ENCODE results near the gene ENHO. TPM values are rescaled to one million over a fixed set of nuclear protein-coding genes. Genes with fewer than 3 reads are reported as not detected.

Gene ENHO
- polyA plus RNA-seq, 1 donor (not counting 4 experiments of a cell fraction or from before 2014, with no cell fraction given) = not detected

DNA sequence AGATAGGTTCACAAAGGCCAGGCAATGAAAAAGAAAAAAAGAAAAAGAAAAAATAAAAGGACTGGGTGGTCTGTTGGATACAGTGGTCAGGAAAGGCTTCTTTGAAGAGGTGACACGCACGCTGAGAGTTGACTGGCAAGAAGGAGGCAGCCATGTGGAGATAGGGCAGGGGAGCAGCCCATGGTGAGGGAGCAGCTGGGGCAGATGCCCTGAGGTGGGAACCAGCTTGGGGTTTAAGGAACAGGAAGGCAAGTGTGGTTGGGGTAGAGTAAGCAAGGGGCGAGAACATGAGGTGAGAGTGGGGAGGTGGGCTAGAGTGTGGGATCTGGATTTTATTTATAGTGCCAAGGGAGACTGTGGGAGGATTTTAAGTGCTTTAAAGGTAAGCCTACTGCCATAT, 6.8 kb downstream of the ENHO start:
- Histone ChIP-seq H3K9me1 (ENCODE audit: control insufficient read depth, extremely low read depth, insufficient read depth, low read length) (no peaks in the 10 kb centered on the region), H3K4me3 (ENCODE audit: control insufficient read depth in 2 of 3, extremely low read depth in 1 of 3, insufficient read depth in 2 of 3, low read depth in 1 of 3, low read length in 3 of 3) (no peak overlapping the region), H3K79me2 (ENCODE audit: control insufficient read depth, insufficient read depth, low read length) (no peaks in the 10 kb centered on the region), H4K20me1 (ENCODE audit: control insufficient read depth, extremely low read depth, insufficient read depth, low read length) (no peaks in the 10 kb centered on the region), H3K9me3 (ENCODE audit: control insufficient read depth, low read depth, low read length) (no peaks in the 10 kb centered on the region), H3K9ac (ENCODE audit: control insufficient read depth, extremely low read depth, insufficient read depth, low read length) (no peak overlapping the region), H3K4me1 (ENCODE audit: control insufficient read depth, extremely low read depth, insufficient read depth, low read length) (no peaks in the 10 kb centered on the region), H3K36me3 (ENCODE audit: control insufficient read depth in 2 of 2, extremely low read depth in 1 of 2, insufficient read depth in 2 of 2, low read length in 2 of 2) (no peaks in the 10 kb centered on the region), H3K4me2 (ENCODE audit: control insufficient read depth, extremely low read depth, insufficient read depth, low read depth, low read length) (no peak overlapping the region), H3K27me3 (ENCODE audit: control insufficient read depth, extremely low read depth, insufficient read depth, low read length) (peaks cover 12% of the 10 kb centered on the region), H2AFZ (ENCODE audit: control insufficient read depth, low read length) (no peak overlapping the region), H3K27ac (ENCODE audit: control insufficient read depth, insufficient read depth, low read length) (no peak overlapping the region)
- TF ChIP-seq, protein P1, sequence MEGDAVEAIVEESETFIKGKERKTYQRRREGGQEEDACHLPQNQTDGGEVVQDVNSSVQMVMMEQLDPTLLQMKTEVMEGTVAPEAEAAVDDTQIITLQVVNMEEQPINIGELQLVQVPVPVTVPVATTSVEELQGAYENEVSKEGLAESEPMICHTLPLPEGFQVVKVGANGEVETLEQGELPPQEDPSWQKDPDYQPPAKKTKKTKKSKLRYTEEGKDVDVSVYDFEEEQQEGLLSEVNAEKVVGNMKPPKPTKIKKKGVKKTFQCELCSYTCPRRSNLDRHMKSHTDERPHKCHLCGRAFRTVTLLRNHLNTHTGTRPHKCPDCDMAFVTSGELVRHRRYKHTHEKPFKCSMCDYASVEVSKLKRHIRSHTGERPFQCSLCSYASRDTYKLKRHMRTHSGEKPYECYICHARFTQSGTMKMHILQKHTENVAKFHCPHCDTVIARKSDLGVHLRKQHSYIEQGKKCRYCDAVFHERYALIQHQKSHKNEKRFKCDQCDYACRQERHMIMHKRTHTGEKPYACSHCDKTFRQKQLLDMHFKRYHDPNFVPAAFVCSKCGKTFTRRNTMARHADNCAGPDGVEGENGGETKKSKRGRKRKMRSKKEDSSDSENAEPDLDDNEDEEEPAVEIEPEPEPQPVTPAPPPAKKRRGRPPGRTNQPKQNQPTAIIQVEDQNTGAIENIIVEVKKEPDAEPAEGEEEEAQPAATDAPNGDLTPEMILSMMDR (optimal IDR thresholded peaks at IDR 0.05 in 1 of 3, IDR thresholded peaks at IDR 0.05 in 1 of 3, conservative IDR thresholded peaks at IDR 0.05 in 1 of 3; ENCODE audit: extremely low read depth in 1 of 3, insufficient read depth in 2 of 3, low read length in 3 of 3) = no peak
- TF ChIP-seq EZH2 (IDR thresholded peaks at IDR 0.05; ENCODE audit: low read length) = no peak
- no peak for DNase-seq (ENCODE audit: low read depth, low spot score)
- FAIRE-seq = no peak
- dilution Hi-C loops (cut with MboI; ENCODE audit: extremely low pct_ligation_motif_present, low sequenced_read_pairs) = no loop called here

DNA sequence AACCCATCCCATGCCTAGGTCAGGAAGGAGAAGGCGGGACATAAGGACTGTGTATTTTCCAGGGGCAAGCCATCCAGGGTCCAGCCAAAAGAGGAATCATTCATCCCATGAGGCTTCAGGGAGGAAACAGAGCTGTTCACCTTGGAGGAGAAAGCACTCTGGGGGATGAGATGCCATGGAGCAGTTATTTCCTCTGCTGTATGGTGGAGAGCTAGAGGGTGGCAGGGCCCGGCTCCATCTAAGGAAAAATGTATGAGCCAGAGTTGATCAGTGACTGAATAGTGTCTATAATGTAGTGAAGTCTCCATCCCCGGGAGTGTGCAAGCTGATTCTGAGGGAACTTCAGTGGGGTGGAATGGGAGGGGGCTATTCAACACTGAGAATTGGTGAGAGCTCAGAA, 8.0 kb downstream of the ENHO start:
- no peak overlapping the region for H3K27ac ChIP-seq (ENCODE audit: control insufficient read depth, insufficient read depth, low read length)
- TF ChIP-seq, protein P1 (optimal IDR thresholded peaks at IDR 0.05 in 1 of 3, IDR thresholded peaks at IDR 0.05 in 1 of 3, conservative IDR thresholded peaks at IDR 0.05 in 1 of 3; ENCODE audit: extremely low read depth in 1 of 3, insufficient read depth in 2 of 3, low read length in 3 of 3) = no peak
- no peak for TF ChIP-seq EZH2 (IDR thresholded peaks at IDR 0.05; ENCODE audit: low read length)
- H3K27me3 ChIP-seq (ENCODE audit: control insufficient read depth, extremely low read depth, insufficient read depth, low read length) = peaks cover 4% of the 10 kb centered on the region
- H3K79me2 ChIP-seq (ENCODE audit: control insufficient read depth, insufficient read depth, low read length) = no peaks in the 10 kb centered on the region
- H3K4me1 ChIP-seq (ENCODE audit: control insufficient read depth, extremely low read depth, insufficient read depth, low read length) = no peaks in the 10 kb centered on the region
- dilution Hi-C loops (cut with MboI; ENCODE audit: extremely low pct_ligation_motif_present, low sequenced_read_pairs) = no loop called here
- H4K20me1 ChIP-seq (ENCODE audit: control insufficient read depth, extremely low read depth, insufficient read depth, low read length) = no peaks in the 10 kb centered on the region
- H3K9me3 ChIP-seq (ENCODE audit: control insufficient read depth, low read depth, low read length) = no peaks in the 10 kb centered on the region
- H3K4me3 ChIP-seq (ENCODE audit: control insufficient read depth in 2 of 3, extremely low read depth in 1 of 3, insufficient read depth in 2 of 3, low read depth in 1 of 3, low read length in 3 of 3) = no peak overlapping the region
- no peak overlapping the region for H3K4me2 ChIP-seq (ENCODE audit: control insufficient read depth, extremely low read depth, insufficient read depth, low read depth, low read length)
- no peaks in the 10 kb centered on the region for H3K36me3 ChIP-seq (ENCODE audit: control insufficient read depth in 2 of 2, extremely low read depth in 1 of 2, insufficient read depth in 2 of 2, low read length in 2 of 2)
- DNase-seq (ENCODE audit: low read depth, low spot score) (no peak), FAIRE-seq (no peak)
- no peaks in the 10 kb centered on the region for H3K9me1 ChIP-seq (ENCODE audit: control insufficient read depth, extremely low read depth, insufficient read depth, low read length)
- no peak overlapping the region for H2AFZ ChIP-seq (ENCODE audit: control insufficient read depth, low read length)
- no peak overlapping the region for H3K9ac ChIP-seq (ENCODE audit: control insufficient read depth, extremely low read depth, insufficient read depth, low read length)

All from keratinocyte (primary cell).